HCT116 (cell line): ENCODE measurements around the gene SHC2. TPM values are rescaled to one million over a fixed set of nuclear protein-coding genes. Genes with fewer than 3 reads are reported as not detected.

Experiments used
- ATAC-seq: fragments of 200-7000 bp; cut with Tn5 transposase; 2 replicates; pipeline ENCODE4 v1.9.1; 2020; ENCODE audit warnings: mild to moderate bottlenecking, moderate library complexity
- BruUV-seq: library from RNA; stranded (reverse); fragments of 400-500 nt; replicated peaks from 2 replicates; lab custom pipeline; 2021; lab: Mats Ljungman, UMichigan
- CTCF ChIA-PET: fragments of 300-600 bp; sonication (Branson Sonifier 250); formaldehyde crosslinking; loops from one replicate; lab custom pipeline; 2021; ENCODE audit warnings: antibody characterized with exemption; lab: Charles Lee
- POLR2A ChIA-PET: fragments of 300-600, 350-600 bp; sonication (Branson Sonifier 250); formaldehyde crosslinking; loops from one replicate; lab custom pipeline; 2021; ENCODE audit warnings: antibody characterized with exemption; lab: Charles Lee
- RAD21 ChIA-PET, 2 experiments: fragments of 300-600 bp; sonication (Branson Sonifier 250); formaldehyde crosslinking; loops; one replicate each; lab custom pipeline; 2023; ENCODE audit warnings: low total read pairs in 2 of 2; ENCODE audit not compliant: uncharacterized antibody in 2 of 2, unreplicated experiment in 2 of 2, low non-redundant PET in 1 of 2; lab: Charles Lee
- DNase-seq: peaks from one replicate; pipeline ENCODE4 v3.0.0-alpha.2; 2010; ENCODE audit warnings: low read depth, low spot score
- H2AFZ ChIP-seq: fragments of 200-600 bp; shearing (Covaris generic), sonication (generic); 2 replicates; pipeline ENCODE4 v1.6.1; 2017; ENCODE audit warnings: low read depth, mixed run types, mixed read lengths, antibody characterized with exemption, low read length; ENCODE audit not compliant: poor library complexity, severe bottlenecking
- H3K27ac ChIP-seq: 2 replicates; pipeline ENCODE4 v1.5.1; 2012; ENCODE audit warnings: low read depth, low read length
- H3K27me3 ChIP-seq: fragments of 200-600 bp; sonication (generic); 2 replicates; pipeline ENCODE4 v1.6.1; 2016; ENCODE audit warnings: mixed run types, low read length, mixed read lengths; ENCODE audit not compliant: insufficient read depth
- H3K36me3 ChIP-seq, 2 experiments: fragments of 200-500 bp in 1 of 2; fragments of 200-600 bp in 1 of 2; sonication (Bioruptor generic) in 1 of 2; sonication (generic) in 1 of 2; 2 replicates each; pipeline versions ENCODE4 v1.5.1 to v1.6.1; 2014 to 2016; ENCODE audit warnings: low read length in 2 of 2, inconsistent platforms in 1 of 2, mixed read lengths in 1 of 2, mixed run types in 1 of 2; ENCODE audit not compliant: insufficient read depth in 2 of 2, control insufficient read depth in 1 of 2
- H3K4me1 ChIP-seq, 2 experiments: fragments of 200-600 bp in 1 of 2; sonication (generic) in 1 of 2; 2 replicates each; pipeline versions ENCODE4 v1.5.1 to v1.6.1; 2012 to 2017; ENCODE audit warnings: low read length in 2 of 2, inconsistent platforms in 1 of 2, mild to moderate bottlenecking in 1 of 2, mixed read lengths in 1 of 2, mixed run types in 1 of 2, moderate library complexity in 1 of 2; ENCODE audit not compliant: insufficient read depth in 2 of 2, control insufficient read depth in 1 of 2
- H3K4me2 ChIP-seq: fragments of 200-600 bp; sonication (generic); 2 replicates; pipeline ENCODE4 v1.6.1; 2017; ENCODE audit warnings: mixed run types, low read length, mixed read lengths
- H3K4me3 ChIP-seq, 2 experiments: fragments of 200-600 bp in 1 of 2; sonication (generic) in 1 of 2; replicated peaks in 1 of 2; 2 replicates each; pipeline ENCODE4 v1.5.1; 2011 to 2016; ENCODE audit warnings: low read length in 2 of 2, control low read depth in 1 of 2, low read depth in 1 of 2, mild to moderate bottlenecking in 1 of 2, mixed read lengths in 1 of 2, mixed run types in 1 of 2
- H3K79me2 ChIP-seq: fragments of 200-600 bp; sonication (generic); 2 replicates; pipeline ENCODE4 v1.6.1; 2017; ENCODE audit warnings: mild to moderate bottlenecking, mixed run types, low read length, moderate library complexity, mixed read lengths; ENCODE audit not compliant: insufficient read depth
- H3K9ac ChIP-seq: fragments of 200-600 bp; sonication (generic); 2 replicates; pipeline ENCODE4 v1.6.1; 2016; ENCODE audit warnings: low read length, mixed read lengths
- H3K9me2 ChIP-seq: fragments of 200-600 bp; sonication (generic), shearing (Covaris generic); 2 replicates; pipeline ENCODE4 v1.6.1; 2017; ENCODE audit warnings: mixed run types, mild to moderate bottlenecking, moderate library complexity; ENCODE audit not compliant: insufficient read depth
- H3K9me3 ChIP-seq, 2 experiments: fragments of 200-500 bp in 1 of 2; fragments of 200-600 bp in 1 of 2; sonication (Bioruptor generic) in 1 of 2; sonication (generic) in 1 of 2; 2 replicates each; pipeline ENCODE4 v1.6.1; 2014 to 2017; ENCODE audit warnings: low read length in 2 of 2, mixed read lengths in 2 of 2, inconsistent platforms in 1 of 2, low read depth in 1 of 2, mild to moderate bottlenecking in 1 of 2, mixed run types in 1 of 2, moderate library complexity in 1 of 2; ENCODE audit not compliant: control insufficient read depth in 1 of 2, insufficient read depth in 1 of 2
- H4K20me1 ChIP-seq: fragments of 200-600 bp; sonication (generic), shearing (Covaris generic); 2 replicates; pipeline ENCODE4 v1.6.1; 2017; ENCODE audit warnings: mixed run types, mild to moderate bottlenecking, moderate library complexity; ENCODE audit not compliant: insufficient read depth
- EGR1 ChIP-seq: IDR thresholded peaks from 2 replicates; pipeline ENCODE4 v1.6.1; 2012; ENCODE audit warnings: low read depth
- ELF1 ChIP-seq: IDR thresholded peaks from 2 replicates; pipeline ENCODE4 v1.6.1; 2012; ENCODE audit warnings: low read depth, borderline replicate concordance
- EZH2phosphoT487 ChIP-seq: fragments of 200-600 bp; IDR thresholded peaks from 2 replicates; pipeline ENCODE4 v1.6.1; 2018; ENCODE audit warnings: antibody characterized with exemption, borderline replicate concordance
- POLR2AphosphoS5 ChIP-seq: IDR thresholded peaks from 2 replicates; pipeline ENCODE4 v1.6.1; 2011; ENCODE audit warnings: mild to moderate bottlenecking, low read depth, low read length, moderate library complexity
- SIN3A ChIP-seq: IDR thresholded peaks from 2 replicates; pipeline ENCODE4 v1.6.1; 2012; ENCODE audit warnings: low read depth
- SRF ChIP-seq: IDR thresholded peaks from 2 replicates; pipeline ENCODE4 v1.6.1; 2012; ENCODE audit warnings: low read depth
- ZFX ChIP-seq: fragments of 450-650 bp; IDR thresholded peaks from 2 replicates; pipeline ENCODE4 v1.6.1; 2017
- ZNF274 ChIP-seq: fragments of 200-500 bp; sonication (Bioruptor generic); IDR thresholded peaks from 2 replicates; pipeline ENCODE4 v1.6.1; 2014; ENCODE audit warnings: mild to moderate bottlenecking, low read depth, low read length, inconsistent platforms
- intact Hi-C: fragments of 100-400 bp; cut with micrococcal nuclease; formaldehyde crosslinking; loops from 2 replicates; pipeline ENCODE4 v1.10.0; 2022
- total RNA-seq: library from RNA; stranded (reverse); gene quantifications from one replicate; pipeline ENCODE4 v1.2.1, GENCODE V29; 2021; ENCODE audit not compliant: unreplicated experiment
- TF ChIP-seq, protein P1 (sequence below): IDR thresholded peaks from 2 replicates; pipeline ENCODE4 v1.6.1; 2011; ENCODE audit warnings: mild to moderate bottlenecking, low read length, moderate library complexity; ENCODE audit not compliant: insufficient replicate concordance; ENCODE audit errors: extremely low read depth
- TF ChIP-seq, protein P2 (sequence below): IDR thresholded peaks from 2 replicates; pipeline ENCODE4 v1.6.1; 2012

Gene SHC2
- total RNA-seq, 1 experiment from 2014 or later, result 2.5 TPM

- Histone ChIP-seq H3K27ac (no peak overlapping the region), H3K27me3 (no peaks in the 10 kb centered on the region), H3K4me2 (no peak overlapping the region), H2AFZ (no peak overlapping the region), H3K9me3 (no peaks in the 10 kb centered on the region), H3K4me1 (peaks cover 3 to 5% of the 10 kb centered on the region in 2 experiments; a peak in 2 of 4 replicates), H3K79me2 (no peaks in the 10 kb centered on the region), H3K9me2 (no peaks in the 10 kb centered on the region), H3K4me3 (no peak overlapping the region), H3K9ac (no peak overlapping the region), H4K20me1 (no peaks in the 10 kb centered on the region), H3K36me3 (no peaks in the 10 kb centered on the region)
- no TSS peak for BruUV-seq
- RAD21 ChIA-PET, result no interaction called here
- CTCF ChIA-PET, result no interaction called here
- intact Hi-C loops, result no loop called here
- no peak for ATAC-seq
- POLR2A ChIA-PET, result no interaction called here
- TF ChIP-seq, protein P1, sequence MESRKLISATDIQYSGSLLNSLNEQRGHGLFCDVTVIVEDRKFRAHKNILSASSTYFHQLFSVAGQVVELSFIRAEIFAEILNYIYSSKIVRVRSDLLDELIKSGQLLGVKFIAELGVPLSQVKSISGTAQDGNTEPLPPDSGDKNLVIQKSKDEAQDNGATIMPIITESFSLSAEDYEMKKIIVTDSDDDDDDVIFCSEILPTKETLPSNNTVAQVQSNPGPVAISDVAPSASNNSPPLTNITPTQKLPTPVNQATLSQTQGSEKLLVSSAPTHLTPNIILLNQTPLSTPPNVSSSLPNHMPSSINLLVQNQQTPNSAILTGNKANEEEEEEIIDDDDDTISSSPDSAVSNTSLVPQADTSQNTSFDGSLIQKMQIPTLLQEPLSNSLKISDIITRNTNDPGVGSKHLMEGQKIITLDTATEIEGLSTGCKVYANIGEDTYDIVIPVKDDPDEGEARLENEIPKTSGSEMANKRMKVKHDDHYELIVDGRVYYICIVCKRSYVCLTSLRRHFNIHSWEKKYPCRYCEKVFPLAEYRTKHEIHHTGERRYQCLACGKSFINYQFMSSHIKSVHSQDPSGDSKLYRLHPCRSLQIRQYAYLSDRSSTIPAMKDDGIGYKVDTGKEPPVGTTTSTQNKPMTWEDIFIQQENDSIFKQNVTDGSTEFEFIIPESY, result no peak
- TF ChIP-seq ELF1 (no peak), EGR1 (no peak), SIN3A (no peak), SRF (no peak), EZH2phosphoT487 (no peak), ZFX (no peak), ZNF274 (no peak), POLR2AphosphoS5 (no peak)
- TF ChIP-seq, protein P2, sequence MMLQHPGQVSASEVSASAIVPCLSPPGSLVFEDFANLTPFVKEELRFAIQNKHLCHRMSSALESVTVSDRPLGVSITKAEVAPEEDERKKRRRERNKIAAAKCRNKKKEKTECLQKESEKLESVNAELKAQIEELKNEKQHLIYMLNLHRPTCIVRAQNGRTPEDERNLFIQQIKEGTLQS, result no peak
- DNase-seq, result no peak
Observed at GRCh38 chr19:372306-372890, 88.4 kb downstream of the SHC2 start.
